ENCODE measurements around the gene MPPED1.

DNA sequence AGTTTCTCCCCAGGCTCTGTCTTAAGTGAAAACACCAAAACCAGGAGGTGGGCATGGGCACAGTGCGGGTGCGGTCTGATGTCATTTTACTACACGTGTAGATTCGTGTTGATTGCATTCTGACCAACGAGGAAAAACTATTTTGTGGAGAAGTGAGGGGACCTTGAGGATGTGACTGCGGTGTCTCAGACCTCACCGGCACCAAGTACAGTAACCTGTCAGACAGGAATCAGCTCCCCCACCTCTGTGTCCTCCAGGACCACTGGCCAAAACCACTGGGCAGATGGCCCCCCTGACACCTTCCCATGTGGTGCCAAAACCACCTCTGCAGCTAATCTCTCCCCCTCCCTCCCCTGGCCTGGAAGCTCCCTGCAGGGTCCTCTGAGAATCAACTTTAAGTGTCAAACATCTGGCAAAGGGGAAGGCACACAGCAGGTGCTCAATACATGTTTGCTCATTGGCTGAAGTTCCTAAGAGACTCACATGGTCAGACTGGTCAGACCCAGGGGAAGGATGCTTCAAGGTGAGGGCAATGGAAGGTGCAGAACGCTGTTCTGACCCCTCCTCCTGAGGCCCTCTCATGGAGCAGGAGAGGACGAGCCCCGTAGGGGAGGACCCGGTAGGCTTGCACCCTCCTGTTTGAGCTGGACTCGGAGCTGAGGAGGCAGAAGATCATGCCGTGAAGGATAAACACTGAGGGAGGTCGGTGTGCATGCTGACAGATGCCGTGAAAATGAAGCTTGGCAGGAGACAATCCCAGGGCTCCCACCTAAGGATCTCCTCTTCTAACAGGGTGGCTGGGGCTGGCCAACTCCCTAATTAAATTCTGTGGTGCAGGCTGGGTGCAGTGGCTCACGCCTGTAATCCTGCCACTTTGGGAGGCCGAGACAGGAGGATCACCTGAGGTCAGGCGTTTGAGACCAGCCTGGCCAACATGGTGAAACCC lies 129.9 kb downstream of the MPPED1 start:
- no peak for TF ChIP-seq EZH2 (IDR thresholded peaks at IDR 0.05; ENCODE audit: borderline replicate concordance, low read depth, low read length, severe bottlenecking)
- TF ChIP-seq, protein P1, sequence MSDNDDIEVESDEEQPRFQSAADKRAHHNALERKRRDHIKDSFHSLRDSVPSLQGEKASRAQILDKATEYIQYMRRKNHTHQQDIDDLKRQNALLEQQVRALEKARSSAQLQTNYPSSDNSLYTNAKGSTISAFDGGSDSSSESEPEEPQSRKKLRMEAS (IDR thresholded peaks at IDR 0.05; ENCODE audit: insufficient read depth, insufficient read length) = no peak
- TF ChIP-seq, protein P2, sequence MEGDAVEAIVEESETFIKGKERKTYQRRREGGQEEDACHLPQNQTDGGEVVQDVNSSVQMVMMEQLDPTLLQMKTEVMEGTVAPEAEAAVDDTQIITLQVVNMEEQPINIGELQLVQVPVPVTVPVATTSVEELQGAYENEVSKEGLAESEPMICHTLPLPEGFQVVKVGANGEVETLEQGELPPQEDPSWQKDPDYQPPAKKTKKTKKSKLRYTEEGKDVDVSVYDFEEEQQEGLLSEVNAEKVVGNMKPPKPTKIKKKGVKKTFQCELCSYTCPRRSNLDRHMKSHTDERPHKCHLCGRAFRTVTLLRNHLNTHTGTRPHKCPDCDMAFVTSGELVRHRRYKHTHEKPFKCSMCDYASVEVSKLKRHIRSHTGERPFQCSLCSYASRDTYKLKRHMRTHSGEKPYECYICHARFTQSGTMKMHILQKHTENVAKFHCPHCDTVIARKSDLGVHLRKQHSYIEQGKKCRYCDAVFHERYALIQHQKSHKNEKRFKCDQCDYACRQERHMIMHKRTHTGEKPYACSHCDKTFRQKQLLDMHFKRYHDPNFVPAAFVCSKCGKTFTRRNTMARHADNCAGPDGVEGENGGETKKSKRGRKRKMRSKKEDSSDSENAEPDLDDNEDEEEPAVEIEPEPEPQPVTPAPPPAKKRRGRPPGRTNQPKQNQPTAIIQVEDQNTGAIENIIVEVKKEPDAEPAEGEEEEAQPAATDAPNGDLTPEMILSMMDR (IDR thresholded peaks at IDR 0.05; ENCODE audit: extremely low read depth in 1 of 2, insufficient read depth in 1 of 2, low read depth in 1 of 2, low read length in 2 of 2) = no peak
- TF ChIP-seq POLR2AphosphoS5 (IDR thresholded peaks at IDR 0.05; ENCODE audit: insufficient read depth, low read depth, low read length) = no peak
- TF ChIP-seq JUN (IDR thresholded peaks at IDR 0.05; ENCODE audit: borderline replicate concordance, insufficient read depth, insufficient read length, low read depth) = no peak
- TF ChIP-seq FOS (IDR thresholded peaks at IDR 0.05; ENCODE audit: borderline replicate concordance, insufficient read depth, low read length) = no peak
- no peak for TF ChIP-seq POLR2A (IDR thresholded peaks at IDR 0.05; ENCODE audit: low read depth, low read length)
- no peak for TF ChIP-seq GATA2 (IDR thresholded peaks at IDR 0.05; ENCODE audit: insufficient read depth, insufficient read length, low read depth, low read length)
